ENCODE results near the gene TMPRSS2.

- TF ChIP-seq POLR2A (IDR thresholded peaks at IDR 0.05), result no peak
- TF ChIP-seq, protein P1, sequence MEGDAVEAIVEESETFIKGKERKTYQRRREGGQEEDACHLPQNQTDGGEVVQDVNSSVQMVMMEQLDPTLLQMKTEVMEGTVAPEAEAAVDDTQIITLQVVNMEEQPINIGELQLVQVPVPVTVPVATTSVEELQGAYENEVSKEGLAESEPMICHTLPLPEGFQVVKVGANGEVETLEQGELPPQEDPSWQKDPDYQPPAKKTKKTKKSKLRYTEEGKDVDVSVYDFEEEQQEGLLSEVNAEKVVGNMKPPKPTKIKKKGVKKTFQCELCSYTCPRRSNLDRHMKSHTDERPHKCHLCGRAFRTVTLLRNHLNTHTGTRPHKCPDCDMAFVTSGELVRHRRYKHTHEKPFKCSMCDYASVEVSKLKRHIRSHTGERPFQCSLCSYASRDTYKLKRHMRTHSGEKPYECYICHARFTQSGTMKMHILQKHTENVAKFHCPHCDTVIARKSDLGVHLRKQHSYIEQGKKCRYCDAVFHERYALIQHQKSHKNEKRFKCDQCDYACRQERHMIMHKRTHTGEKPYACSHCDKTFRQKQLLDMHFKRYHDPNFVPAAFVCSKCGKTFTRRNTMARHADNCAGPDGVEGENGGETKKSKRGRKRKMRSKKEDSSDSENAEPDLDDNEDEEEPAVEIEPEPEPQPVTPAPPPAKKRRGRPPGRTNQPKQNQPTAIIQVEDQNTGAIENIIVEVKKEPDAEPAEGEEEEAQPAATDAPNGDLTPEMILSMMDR (IDR thresholded peaks at IDR 0.05), result no peak
Observed at GRCh38 chr21:41530366-41530765, 22.4 kb upstream of the TMPRSS2 start.
